ENCODE results near the gene PPP2R1A.

GRCh38 chr19:52191389-52191788, 1.5 kb downstream of the PPP2R1A start:
- TF ChIP-seq GATA2 (IDR thresholded peaks at IDR 0.05; ENCODE audit: low read depth, low read length) = no peak
- no peak for TF ChIP-seq GATA3 (IDR thresholded peaks at IDR 0.05; ENCODE audit: low read depth, low read length)
